HepG2 (cell line): ENCODE measurements around the gene ABCA3. TPM values are rescaled to one million over a fixed set of nuclear protein-coding genes. Genes with fewer than 3 reads are reported as not detected.

Experiments
- ETV5 ChIP-seq: IDR thresholded peaks from 2 replicates; pipeline ENCODE4 v1.6.1; 2018; ENCODE audit warnings: missing biosample characterization, missing genetic modification reagents, inconsistent platforms, borderline replicate concordance
- FOXJ3 ChIP-seq: sonication (generic); formaldehyde crosslinking; IDR thresholded peaks from 2 replicates; pipeline ENCODE4 v1.4.0; 2020; ENCODE audit warnings: missing genetic modification reagents, mild to moderate bottlenecking, borderline replicate concordance
- FUBP1 ChIP-seq: sonication (generic); formaldehyde crosslinking; IDR thresholded peaks from 2 replicates; pipeline ENCODE4 v1.5.1; 2020; ENCODE audit warnings: missing genetic modification reagents, mild to moderate bottlenecking, borderline replicate concordance
- GTF3A ChIP-seq: sonication (generic); formaldehyde crosslinking; conservative IDR thresholded peaks from 2 replicates; pipeline ENCODE4 v1.4.0; 2020; ENCODE audit warnings: mild to moderate bottlenecking, missing genetic modification reagents
- HOMEZ ChIP-seq: IDR thresholded peaks from 2 replicates; pipeline ENCODE4 v1.6.1; 2016; ENCODE audit warnings: low read depth
- JUNB ChIP-seq: sonication (generic); formaldehyde crosslinking; IDR thresholded peaks from 2 replicates; pipeline ENCODE4 v1.8.0; 2022; ENCODE audit warnings: missing genetic modification reagents, mild to moderate bottlenecking, borderline replicate concordance
- MBNL3 ChIP-seq: fragments of 250-450 bp; sonication (Bioruptor Pico); conservative IDR thresholded peaks from 2 replicates; pipeline ENCODE4 v1.8.0; 2022; ENCODE audit warnings: mild to moderate bottlenecking, inconsistent platforms
- TMF1 ChIP-seq: sonication (generic); formaldehyde crosslinking; IDR thresholded peaks from 2 replicates; pipeline ENCODE4 v1.8.1; 2022; ENCODE audit warnings: low read depth, missing genetic modification reagents
- ZFP82 ChIP-seq: sonication (generic); formaldehyde crosslinking; IDR thresholded peaks from 2 replicates; pipeline ENCODE4 v1.5.1; 2020; ENCODE audit warnings: mild to moderate bottlenecking, missing genetic modification reagents, borderline replicate concordance
- ZKSCAN8 ChIP-seq: IDR thresholded peaks from 2 replicates; pipeline ENCODE4 v1.6.1; 2016; ENCODE audit warnings: borderline replicate concordance, missing genetic modification reagents, missing compliant biosample characterization
- ZNF264 ChIP-seq: sonication (generic); formaldehyde crosslinking; IDR thresholded peaks from 2 replicates; pipeline ENCODE4 v1.4.0; 2020; ENCODE audit warnings: missing genetic modification reagents
- ZNF317 ChIP-seq: sonication (generic); formaldehyde crosslinking; IDR thresholded peaks from 2 replicates; pipeline ENCODE4 v1.5.0; 2020; ENCODE audit warnings: mild to moderate bottlenecking, missing genetic modification reagents
- ZSCAN9 ChIP-seq: IDR thresholded peaks from 2 replicates; pipeline ENCODE4 v1.6.1; 2016; ENCODE audit warnings: borderline replicate concordance
- polyA plus RNA-seq, 8 experiments: library from polyadenylated mRNA; depleted of rRNA in 3 of 8; stranded (reverse) in 7 of 8; unstranded in 1 of 8; fragments of >200 nt; fragmentation: Illumina TruSeq in 4 of 8; extraction: Trizol in 4 of 8; gene quantifications; 2 replicates each; pipeline versions ENCODE4 v1.2.1 to v1.2.3, GENCODE V29; 2011 to 2016; ENCODE audit warnings: low read depth in 4 of 8, missing spikeins in 1 of 8, mixed read lengths in 1 of 8; ENCODE audit not compliant: insufficient read depth in 1 of 8
- total RNA-seq, 5 experiments: library from RNA; depleted of rRNA; stranded (reverse); fragments of >200 nt; fragmentation: Illumina TruSeq; extraction: Trizol; gene quantifications; 2 replicates each; pipeline ENCODE4 v1.2.3, GENCODE V29; 2016; ENCODE audit warnings: low read depth in 1 of 5
- TF ChIP-seq, protein P1 (sequence below): sonication (generic); formaldehyde crosslinking; conservative IDR thresholded peaks from 2 replicates; pipeline ENCODE4 v1.4.0; 2020; ENCODE audit warnings: missing genetic modification reagents
- TF ChIP-seq, protein P2 (sequence below): sonication (generic); formaldehyde crosslinking; IDR thresholded peaks from 2 replicates; pipeline ENCODE4 v1.4.0; 2020; ENCODE audit warnings: missing genetic modification reagents
- TF ChIP-seq, protein P3 (sequence below): sonication (generic); formaldehyde crosslinking; IDR thresholded peaks from 2 replicates; pipeline ENCODE4 v1.5.1; 2020; ENCODE audit warnings: missing genetic modification reagents, mild to moderate bottlenecking, borderline replicate concordance
- TF ChIP-seq, protein P4 (sequence below): sonication (generic); formaldehyde crosslinking; IDR thresholded peaks from 2 replicates; pipeline ENCODE4 v1.5.0; 2020; ENCODE audit warnings: missing genetic modification reagents

Gene ABCA3
- total and polyA plus RNA-seq, 2 of the 13 experiments (the other 11 are each of a cell fraction or from before 2014, with no cell fraction given) = 0.60 to 1.5 TPM

- TF ChIP-seq, protein P1, sequence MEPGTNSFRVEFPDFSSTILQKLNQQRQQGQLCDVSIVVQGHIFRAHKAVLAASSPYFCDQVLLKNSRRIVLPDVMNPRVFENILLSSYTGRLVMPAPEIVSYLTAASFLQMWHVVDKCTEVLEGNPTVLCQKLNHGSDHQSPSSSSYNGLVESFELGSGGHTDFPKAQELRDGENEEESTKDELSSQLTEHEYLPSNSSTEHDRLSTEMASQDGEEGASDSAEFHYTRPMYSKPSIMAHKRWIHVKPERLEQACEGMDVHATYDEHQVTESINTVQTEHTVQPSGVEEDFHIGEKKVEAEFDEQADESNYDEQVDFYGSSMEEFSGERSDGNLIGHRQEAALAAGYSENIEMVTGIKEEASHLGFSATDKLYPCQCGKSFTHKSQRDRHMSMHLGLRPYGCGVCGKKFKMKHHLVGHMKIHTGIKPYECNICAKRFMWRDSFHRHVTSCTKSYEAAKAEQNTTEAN (CRISPR knock-in tag) = peak; percentile 93
- TF ChIP-seq FUBP1 (CRISPR knock-in tag) (0 out of 2 replicates have a peak, but pooled peaks have one; percentile 58), ZFP82 (CRISPR knock-in tag) (no peak; the same call in 1 of the 2 replicates), MBNL3 (CRISPR knock-in tag) (no peak), ZNF264 (CRISPR knock-in tag) (peak; percentile 93), ZSCAN9 (CRISPR knock-in tag) (peak; percentile 98), ETV5 (CRISPR knock-in tag) (peak; percentile 60; the same call in 1 of the 2 replicates), ZKSCAN8 (CRISPR knock-in tag) (peak; percentile 74), JUNB (CRISPR knock-in tag) (peak; percentile 79), TMF1 (peak; percentile 98), ZNF317 (CRISPR knock-in tag) (peak; percentile 92), GTF3A (no peak), FOXJ3 (CRISPR knock-in tag) (peak; percentile 55; the same call in 1 of the 2 replicates), HOMEZ (CRISPR knock-in tag) (no peak)
- TF ChIP-seq, protein P2, sequence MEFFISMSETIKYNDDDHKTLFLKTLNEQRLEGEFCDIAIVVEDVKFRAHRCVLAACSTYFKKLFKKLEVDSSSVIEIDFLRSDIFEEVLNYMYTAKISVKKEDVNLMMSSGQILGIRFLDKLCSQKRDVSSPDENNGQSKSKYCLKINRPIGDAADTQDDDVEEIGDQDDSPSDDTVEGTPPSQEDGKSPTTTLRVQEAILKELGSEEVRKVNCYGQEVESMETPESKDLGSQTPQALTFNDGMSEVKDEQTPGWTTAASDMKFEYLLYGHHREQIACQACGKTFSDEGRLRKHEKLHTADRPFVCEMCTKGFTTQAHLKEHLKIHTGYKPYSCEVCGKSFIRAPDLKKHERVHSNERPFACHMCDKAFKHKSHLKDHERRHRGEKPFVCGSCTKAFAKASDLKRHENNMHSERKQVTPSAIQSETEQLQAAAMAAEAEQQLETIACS (CRISPR knock-in tag) = peak; percentile 97
- TF ChIP-seq, protein P3, sequence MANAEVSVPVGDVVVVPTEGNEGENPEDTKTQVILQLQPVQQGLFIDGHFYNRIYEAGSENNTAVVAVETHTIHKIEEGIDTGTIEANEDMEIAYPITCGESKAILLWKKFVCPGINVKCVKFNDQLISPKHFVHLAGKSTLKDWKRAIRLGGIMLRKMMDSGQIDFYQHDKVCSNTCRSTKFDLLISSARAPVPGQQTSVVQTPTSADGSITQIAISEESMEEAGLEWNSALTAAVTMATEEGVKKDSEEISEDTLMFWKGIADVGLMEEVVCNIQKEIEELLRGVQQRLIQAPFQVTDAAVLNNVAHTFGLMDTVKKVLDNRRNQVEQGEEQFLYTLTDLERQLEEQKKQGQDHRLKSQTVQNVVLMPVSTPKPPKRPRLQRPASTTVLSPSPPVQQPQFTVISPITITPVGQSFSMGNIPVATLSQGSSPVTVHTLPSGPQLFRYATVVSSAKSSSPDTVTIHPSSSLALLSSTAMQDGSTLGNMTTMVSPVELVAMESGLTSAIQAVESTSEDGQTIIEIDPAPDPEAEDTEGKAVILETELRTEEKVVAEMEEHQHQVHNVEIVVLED (CRISPR knock-in tag) = peak; percentile 78; the same call in 1 of the 2 replicates
- TF ChIP-seq, protein P4, sequence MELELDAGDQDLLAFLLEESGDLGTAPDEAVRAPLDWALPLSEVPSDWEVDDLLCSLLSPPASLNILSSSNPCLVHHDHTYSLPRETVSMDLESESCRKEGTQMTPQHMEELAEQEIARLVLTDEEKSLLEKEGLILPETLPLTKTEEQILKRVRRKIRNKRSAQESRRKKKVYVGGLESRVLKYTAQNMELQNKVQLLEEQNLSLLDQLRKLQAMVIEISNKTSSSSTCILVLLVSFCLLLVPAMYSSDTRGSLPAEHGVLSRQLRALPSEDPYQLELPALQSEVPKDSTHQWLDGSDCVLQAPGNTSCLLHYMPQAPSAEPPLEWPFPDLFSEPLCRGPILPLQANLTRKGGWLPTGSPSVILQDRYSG = peak; percentile 98
Observed at GRCh38 chr16:2340564-2341455, at the start of gene ABCA3 (continued).
